IMR-90 (cell line): ENCODE data around the gene DDX31. TPM values are rescaled to one million over a fixed set of nuclear protein-coding genes. Genes with fewer than 3 reads are reported as not detected.
"Not testable (repeated sequence)": the region's sequence is repeated elsewhere in the genome, so short reads cannot be mapped to it uniquely, and the experiment has no call there.

Experiments used
- ATAC-seq: fragments of 200-7000 bp; cut with Tn5 transposase; 2 replicates; pipeline ENCODE4 v1.9.1; 2020; ENCODE audit warnings: low read depth, mild to moderate bottlenecking, moderate library complexity
- BruUV-seq: library from RNA; stranded (reverse); fragments of 400-500 nt; replicated peaks from 2 replicates; lab custom pipeline; 2021; lab: Mats Ljungman, UMichigan
- CTCF ChIA-PET: fragments of 300-600 bp; formaldehyde crosslinking; extraction: SDS; loops from one replicate; lab custom pipeline; 2021; ENCODE audit warnings: antibody characterized with exemption; lab: Yijun Ruan, JAX
- POLR2A ChIA-PET: fragments of 300-600 bp; sonication (Branson Sonifier 250); formaldehyde crosslinking; loops from one replicate; lab custom pipeline; 2022; ENCODE audit warnings: antibody characterized with exemption; ENCODE audit not compliant: unreplicated experiment; lab: Charles Lee
- DNase-seq: peaks from one replicate; pipeline ENCODE4 v3.0.0; 2013
- H2AFZ ChIP-seq: replicated peaks from 2 replicates; pipeline ENCODE3; 2013; ENCODE audit warnings: low read length, mild to moderate bottlenecking; ENCODE audit not compliant: poor library complexity
- H2AK5ac ChIP-seq: 2 replicates; pipeline ENCODE4 v1.6.1; 2013; ENCODE audit warnings: low read depth, low read length, inconsistent platforms
- H2AK9ac ChIP-seq: replicated peaks from 2 replicates; pipeline ENCODE3; 2013; ENCODE audit warnings: mild to moderate bottlenecking, low read depth, low read length, moderate library complexity; ENCODE audit not compliant: poor library complexity
- H2BK120ac ChIP-seq: 2 replicates; pipeline ENCODE4 v1.6.1; 2013; ENCODE audit warnings: low read depth, low read length, inconsistent platforms
- H2BK15ac ChIP-seq: 3 replicates; pipeline ENCODE4 v1.6.1; 2013; ENCODE audit warnings: low read depth, low read length, inconsistent platforms
- H2BK20ac ChIP-seq: 2 replicates; pipeline ENCODE4 v1.6.1; 2013; ENCODE audit warnings: low read depth, mild to moderate bottlenecking, inconsistent platforms, low read length, moderate library complexity
- H2BK5ac ChIP-seq: 2 replicates; pipeline ENCODE4 v1.6.1; 2013; ENCODE audit warnings: mild to moderate bottlenecking, low read depth, low read length, inconsistent platforms; ENCODE audit not compliant: poor library complexity, severe bottlenecking
- H3K14ac ChIP-seq: replicated peaks from 2 replicates; pipeline ENCODE4 v1.6.1; 2013; ENCODE audit warnings: low read depth, low read length, inconsistent platforms
- H3K18ac ChIP-seq: 2 replicates; pipeline ENCODE4 v1.6.1; 2013; ENCODE audit warnings: low read depth, low read length, control low read depth
- H3K23ac ChIP-seq: 2 replicates; pipeline ENCODE4 v1.6.1; 2013; ENCODE audit warnings: low read depth, low read length, inconsistent platforms
- H3K27ac ChIP-seq: 2 replicates; pipeline ENCODE4 v1.5.1; 2013; ENCODE audit warnings: mild to moderate bottlenecking, control low read depth, low read length; ENCODE audit not compliant: insufficient read depth
- H3K27me3 ChIP-seq: 2 replicates; pipeline ENCODE4 v1.6.1; 2013; ENCODE audit warnings: low read length; ENCODE audit not compliant: control insufficient read depth, insufficient read depth
- H3K36me3 ChIP-seq: 2 replicates; pipeline ENCODE4 v1.6.1; 2013; ENCODE audit warnings: low read length, mixed read lengths; ENCODE audit not compliant: control insufficient read depth, insufficient read depth
- H3K4ac ChIP-seq: 2 replicates; pipeline ENCODE4 v1.6.1; 2013; ENCODE audit warnings: low read depth, low read length, inconsistent platforms
- H3K4me1 ChIP-seq: 2 replicates; pipeline ENCODE4 v1.6.1; 2013; ENCODE audit warnings: low read length, mixed read lengths; ENCODE audit not compliant: control insufficient read depth, insufficient read depth
- H3K4me2 ChIP-seq: 2 replicates; pipeline ENCODE4 v1.6.1; 2013; ENCODE audit warnings: low read depth, mild to moderate bottlenecking, control low read depth, low read length, moderate library complexity
- H3K4me3 ChIP-seq: 2 replicates; pipeline ENCODE4 v1.5.1; 2013; ENCODE audit warnings: low read depth, mild to moderate bottlenecking, control low read depth, low read length, moderate library complexity; ENCODE audit not compliant: insufficient read depth
- H3K56ac ChIP-seq: 2 replicates; pipeline ENCODE4 v1.6.1; 2013; ENCODE audit warnings: low read length, inconsistent platforms; ENCODE audit not compliant: insufficient read depth; ENCODE audit errors: extremely low read depth
- H3K79me1 ChIP-seq, 2 experiments: 2 replicates each; pipeline ENCODE4 v1.6.1; 2013; ENCODE audit warnings: low read length in 2 of 2, inconsistent platforms in 1 of 2, low read depth in 1 of 2
- H3K9ac ChIP-seq: 2 replicates; pipeline ENCODE4 v1.6.1; 2013; ENCODE audit warnings: low read depth, low read length, control low read depth
- H3K9me1 ChIP-seq: 2 replicates; pipeline ENCODE4 v1.6.1; 2013; ENCODE audit warnings: low read length, inconsistent platforms; ENCODE audit not compliant: insufficient read depth
- H3K9me3 ChIP-seq: 2 replicates; pipeline ENCODE4 v1.6.1; 2013; ENCODE audit warnings: low read length; ENCODE audit not compliant: control insufficient read depth, insufficient read depth
- H4K20me1 ChIP-seq: 2 replicates; pipeline ENCODE4 v1.6.1; 2013; ENCODE audit warnings: low read length, inconsistent platforms; ENCODE audit not compliant: insufficient read depth
- H4K5ac ChIP-seq: 2 replicates; pipeline ENCODE4 v1.6.1; 2013; ENCODE audit warnings: mild to moderate bottlenecking, low read depth, low read length, control low read depth
- H4K8ac ChIP-seq, 2 experiments: 2 replicates each; pipeline ENCODE4 v1.6.1; 2013; ENCODE audit warnings: low read depth in 2 of 2, low read length in 2 of 2, control low read depth in 1 of 2, inconsistent platforms in 1 of 2
- H4K91ac ChIP-seq: 2 replicates; pipeline ENCODE4 v1.6.1; 2013; ENCODE audit warnings: low read depth, low read length, inconsistent platforms; ENCODE audit not compliant: insufficient read depth
- MAFK ChIP-seq: IDR thresholded peaks from 2 replicates; pipeline ENCODE4 v1.6.1; 2012; ENCODE audit warnings: low read depth, low read length, improper control_type of control experiment
- RCOR1 ChIP-seq: IDR thresholded peaks from 2 replicates; pipeline ENCODE4 v1.6.1; 2012; ENCODE audit warnings: mild to moderate bottlenecking, low read length, improper control_type of control experiment; ENCODE audit not compliant: insufficient replicate concordance
- WGBS, 2 experiments: methylation state at CpG; one replicate each; pipeline versions ENCODE4 v1.1.5 to v1.1.7; 2013; ENCODE audit warnings: missing lambda C conversion rate in 2 of 2; ENCODE audit not compliant: insufficient read length in 1 of 2; ENCODE audit errors: extremely low coverage in 2 of 2; 5-methylcytosine and 5-hydroxymethylcytosine counted together
- dilution Hi-C: fragments of 300-500 bp; cut with HindIII; formaldehyde crosslinking; loops from one replicate; pipeline ENCODE4 v1.14.3; 2018; ENCODE audit warnings: low sequenced_read_pairs; ENCODE audit not compliant: unreplicated experiment
- in situ Hi-C: fragments of 300-500 bp; cut with MboI; formaldehyde crosslinking; loops from 3 replicates; pipeline ENCODE4 v1.14.3; 2019; ENCODE audit warnings: low sequenced_read_pairs, inconsistent platforms, mixed read lengths
- intact Hi-C: fragments of 100-400 bp; cut with micrococcal nuclease; formaldehyde crosslinking; loops from 2 replicates; pipeline ENCODE4 v1.10.0; 2022
- polyA plus RNA-seq, 3 experiments: library from polyadenylated mRNA; depleted of rRNA; stranded (reverse); fragments of >200 nt; gene quantifications; 2 replicates each; pipeline ENCODE4 v1.2.3, GENCODE V29; 2012; ENCODE audit warnings: low replicate concordance in 1 of 3
- total RNA-seq: library from RNA; depleted of rRNA; stranded (reverse); fragments of >200 nt; gene quantifications from 2 replicates; pipeline ENCODE4 v1.2.3, GENCODE V29; 2012
- TF ChIP-seq, protein P1 (sequence below): conservative IDR thresholded peaks from 2 replicates; pipeline ENCODE4 v1.5.1; 2012; ENCODE audit warnings: mild to moderate bottlenecking, low read depth, low read length, improper control_type of control experiment

Gene DDX31
- total and polyA plus RNA-seq, 2 of the 4 experiments (the other 2 are of a cell fraction): 10.7 to 14.0 TPM

DNA sequence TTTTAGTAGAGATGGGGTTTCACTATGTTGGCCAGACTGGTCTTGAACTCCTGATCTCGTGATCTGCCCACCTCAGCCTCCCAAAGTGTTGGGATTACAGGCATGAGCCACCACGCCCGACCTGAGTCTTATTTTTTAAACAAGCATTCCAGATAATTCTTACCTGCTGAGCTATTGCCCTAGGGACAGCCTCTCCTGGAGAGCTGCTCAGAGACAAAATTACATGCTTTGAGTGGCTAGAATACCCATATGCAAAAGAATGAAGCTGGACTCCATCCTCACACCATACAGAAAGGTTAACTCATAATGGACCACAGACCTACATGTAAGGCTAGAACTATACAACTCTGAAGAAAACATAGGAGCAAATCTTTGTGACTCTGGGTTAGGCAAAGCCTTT is 42.1 kb upstream of the DDX31 start:
- WGBS, 2 experiments: 80% methylated on average over 2 of the region's 3 CpGs; no CpG with 5 or more reads in 1 of the 2 experiments
- H3K56ac ChIP-seq: no peak overlapping the region
- no peak for DNase-seq
- BruUV-seq: no TSS peak
- H3K27me3 ChIP-seq: peaks cover 8% of the 10 kb centered on the region
- no peak overlapping the region for H2BK5ac ChIP-seq
- no peak overlapping the region for H3K14ac ChIP-seq
- H3K79me1 ChIP-seq: no peaks in the 10 kb centered on the region
- no peak overlapping the region for H2BK120ac ChIP-seq
- H2AFZ ChIP-seq: no peak overlapping the region
- H4K8ac ChIP-seq: no peak overlapping the region
- no peak for ATAC-seq
- no peaks in the 10 kb centered on the region for H3K36me3 ChIP-seq
- no peaks in the 10 kb centered on the region for H4K20me1 ChIP-seq
- H3K9me3 ChIP-seq: no peaks in the 10 kb centered on the region
- dilution Hi-C loops (no loop called here), intact Hi-C loops (no loop called here), in situ Hi-C loops (no loop called here)
- no peak overlapping the region for H3K9ac ChIP-seq
- H3K23ac ChIP-seq: no peak overlapping the region
- no peak overlapping the region for H3K4me2 ChIP-seq
- no peak overlapping the region for H2BK20ac ChIP-seq
- no peak overlapping the region for H4K5ac ChIP-seq
- H3K4me1 ChIP-seq: no peaks in the 10 kb centered on the region
- no peak overlapping the region for H2BK15ac ChIP-seq
- H2AK9ac ChIP-seq: no peak overlapping the region
- H3K9me1 ChIP-seq: no peaks in the 10 kb centered on the region
- H3K4me3 ChIP-seq: no peak overlapping the region
- no peak overlapping the region for H4K91ac ChIP-seq
- no peak overlapping the region for H3K4ac ChIP-seq
- CTCF ChIA-PET: no interaction called here
- H3K18ac ChIP-seq: no peak overlapping the region
- no peak overlapping the region for H3K27ac ChIP-seq
- no peak overlapping the region for H2AK5ac ChIP-seq
- TF ChIP-seq, protein P1, sequence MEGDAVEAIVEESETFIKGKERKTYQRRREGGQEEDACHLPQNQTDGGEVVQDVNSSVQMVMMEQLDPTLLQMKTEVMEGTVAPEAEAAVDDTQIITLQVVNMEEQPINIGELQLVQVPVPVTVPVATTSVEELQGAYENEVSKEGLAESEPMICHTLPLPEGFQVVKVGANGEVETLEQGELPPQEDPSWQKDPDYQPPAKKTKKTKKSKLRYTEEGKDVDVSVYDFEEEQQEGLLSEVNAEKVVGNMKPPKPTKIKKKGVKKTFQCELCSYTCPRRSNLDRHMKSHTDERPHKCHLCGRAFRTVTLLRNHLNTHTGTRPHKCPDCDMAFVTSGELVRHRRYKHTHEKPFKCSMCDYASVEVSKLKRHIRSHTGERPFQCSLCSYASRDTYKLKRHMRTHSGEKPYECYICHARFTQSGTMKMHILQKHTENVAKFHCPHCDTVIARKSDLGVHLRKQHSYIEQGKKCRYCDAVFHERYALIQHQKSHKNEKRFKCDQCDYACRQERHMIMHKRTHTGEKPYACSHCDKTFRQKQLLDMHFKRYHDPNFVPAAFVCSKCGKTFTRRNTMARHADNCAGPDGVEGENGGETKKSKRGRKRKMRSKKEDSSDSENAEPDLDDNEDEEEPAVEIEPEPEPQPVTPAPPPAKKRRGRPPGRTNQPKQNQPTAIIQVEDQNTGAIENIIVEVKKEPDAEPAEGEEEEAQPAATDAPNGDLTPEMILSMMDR: no peak
- TF ChIP-seq MAFK (no peak), RCOR1 (no peak)
- POLR2A ChIA-PET: no interaction called here

DNA sequence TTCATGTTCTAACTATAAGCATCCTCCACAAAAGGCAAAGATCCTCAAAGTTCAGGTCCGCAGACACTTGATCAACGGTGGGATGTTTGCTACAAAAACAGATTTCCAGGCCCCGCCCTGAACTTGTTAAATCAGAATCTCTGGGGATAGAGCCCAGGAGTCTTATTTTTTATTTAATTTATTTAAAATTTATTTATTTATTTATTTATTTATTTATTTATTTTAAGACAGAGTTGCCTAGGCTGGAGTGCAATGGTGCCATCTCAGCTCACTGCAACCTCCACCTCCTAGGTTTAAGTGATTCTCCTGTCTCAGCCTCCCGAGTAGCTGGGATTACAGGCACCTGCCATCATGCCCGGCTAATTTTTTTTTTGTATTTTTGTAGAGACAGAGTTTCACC is 41.4 kb upstream of the DDX31 start:
- POLR2A ChIA-PET, BruUV-seq, H3K9me3 ChIP-seq, dilution Hi-C loops, H4K91ac ChIP-seq, H2AK9ac ChIP-seq, DNase-seq, H3K4me3 ChIP-seq, intact Hi-C loops, H2BK5ac ChIP-seq, H3K9me1 ChIP-seq, H2BK20ac ChIP-seq, H2BK120ac ChIP-seq, H3K4me2 ChIP-seq, H3K14ac ChIP-seq, H3K18ac ChIP-seq, H2AK5ac ChIP-seq, H3K79me1 ChIP-seq, H2BK15ac ChIP-seq, H4K8ac ChIP-seq, H3K4ac ChIP-seq, H4K20me1 ChIP-seq, H3K36me3 ChIP-seq, in situ Hi-C loops, H4K5ac ChIP-seq, H3K4me1 ChIP-seq, CTCF ChIA-PET, ATAC-seq, H3K9ac ChIP-seq, H3K56ac ChIP-seq, H3K27ac ChIP-seq, H3K23ac ChIP-seq, H2AFZ ChIP-seq: not testable (repeated sequence)
- peaks cover 12% of the 10 kb centered on the region for H3K27me3 ChIP-seq
- WGBS, 2 experiments: no CpG with 5 or more reads among the region's 5 CpGs
